ENCODE measurements around the gene CCDC86.

GRCh38 chr11:60852117-60852981, 10.4 kb downstream of the CCDC86 start:
- TF ChIP-seq CTCF (IDR thresholded peaks at IDR 0.05) (no peak), POLR2AphosphoS5 (IDR thresholded peaks at IDR 0.05) (no peak), POLR2A (IDR thresholded peaks at IDR 0.05) (no peak), EP300 (IDR thresholded peaks at IDR 0.05) (no peak)
